Adrenal gland (tissue), 12 donors: ENCODE results near the gene SPTB. TPM values are rescaled to one million over a fixed set of nuclear protein-coding genes. Genes with fewer than 3 reads are reported as not detected.

ENCODE experiments used
- DNase-seq, 7 donors: peaks; one replicate each; pipeline ENCODE4 v3.0.0-alpha.2; 2019 to 2020
- H3K27ac ChIP-seq, 5 donors: fragments of 200-600 bp; sonication (generic) in 4 of 5; 1 replicate in 3 of 5; 2 replicates in 2 of 5; pipeline versions ENCODE4 v1.5.1 to v1.8.0; 2016 to 2020; ENCODE audit warnings: mild to moderate bottlenecking in 1 of 5
- H3K27me3 ChIP-seq: fragments of 200-600 bp; 2 replicates; pipeline ENCODE4 v1.8.0; 2021
- H3K36me3 ChIP-seq, 2 donors: fragments of 200-600 bp; replicated peaks in 1 of 2; 1 replicate in 1 of 2; 2 replicates in 1 of 2; pipeline versions ENCODE4 v1.5.1 to v1.8.0; 2018 to 2022
- H3K4me1 ChIP-seq, 2 donors: fragments of 200-600 bp; replicated peaks in 1 of 2; 1 replicate in 1 of 2; 2 replicates in 1 of 2; pipeline versions ENCODE4 v1.5.1 to v1.8.0; 2018 to 2021
- H3K4me3 ChIP-seq, 4 donors: fragments of 200-600 bp; sonication (generic) in 3 of 4; one replicate each; pipeline ENCODE4 v1.5.1; 2016 to 2018
- H3K9me3 ChIP-seq, 3 donors: fragments of 200-600 bp; sonication (generic) in 1 of 3; replicated peaks in 1 of 3; 1 replicate in 2 of 3; 2 replicates in 1 of 3; pipeline versions ENCODE4 v1.5.1 to v1.8.0; 2016 to 2021
- POLR2A ChIP-seq, 2 donors: fragments of 450-650 bp; IDR thresholded peaks; one replicate each; pipeline ENCODE4 v1.6.1; 2017; ENCODE audit warnings: antibody characterized with exemption in 2 of 2, mild to moderate bottlenecking in 2 of 2, moderate library complexity in 1 of 2
- WGBS, 4 donors: extraction: QIAGEN DNeasy Blood & Tissue Kit in 2 of 4; methylation state at CpG; one replicate each; pipeline versions ENCODE4 v1.1.5 to v1.1.7; 2013 to 2017; 5-methylcytosine and 5-hydroxymethylcytosine counted together
- intact Hi-C, 2 donors: fragments of 100-400 bp; cut with DNase I; formaldehyde crosslinking; loops; one replicate each; pipeline versions ENCODE4 v1.14.1 to v1.15.0; 2022 to 2023
- polyA plus RNA-seq, 3 donors: library from polyadenylated mRNA; stranded (reverse); fragments of 200-250 nt in 2 of 3; fragments of 350-450 nt in 1 of 3; fragmentation: Illumina TruSeq in 1 of 3; extraction: RNeasy Lipid Tissue Mini Kit (QIAGEN cat#74804) in 1 of 3; gene quantifications; one replicate each; pipeline ENCODE4 v1.2.3, GENCODE V29; 2013 to 2014
- total RNA-seq, 9 donors: library from RNA; depleted of rRNA in 4 of 9; stranded (reverse); fragments of >200 nt in 4 of 9; fragments of 120-200 nt in 1 of 9; fragmentation: NEBNext Ultra II Directional in 1 of 9; extraction: Animal tissue kit (Norgen Biotek cat#: 25700) in 1 of 9; gene quantifications; one replicate each; pipeline versions ENCODE4 v1.1.0 to v1.2.4, GENCODE V29; 2013 to 2023
- TF ChIP-seq, protein P1 (sequence below), 6 experiments: fragments of 450-650 bp in 4 of 6; fragments of 200-600 bp in 2 of 6; sonication (generic) in 1 of 6; IDR thresholded peaks; 1 replicate in 5 of 6; 2 replicates in 1 of 6; pipeline versions ENCODE4 v1.5.1 to v1.8.0; 2016 to 2021; ENCODE audit warnings: antibody characterized with exemption in 6 of 6, mild to moderate bottlenecking in 2 of 6, moderate library complexity in 1 of 6
- donor health status: healthy with polysubstance abuse.
- donor health status: Bipolar disorder and iron deficiency.
- donor health status: DM: yes; HTN: yes; CAD: no.
- donor health status: DM: no; HTN: no; CAD: no.
- donor health status: DM: no; HTN: no; CAD: no.
- donor health status: DM: yes; HTN: yes; CAD: no.

SPTB gene
- total and polyA plus RNA-seq, 12 donors, result 0.18 to 14.5 (median 1.2) TPM

DNA sequence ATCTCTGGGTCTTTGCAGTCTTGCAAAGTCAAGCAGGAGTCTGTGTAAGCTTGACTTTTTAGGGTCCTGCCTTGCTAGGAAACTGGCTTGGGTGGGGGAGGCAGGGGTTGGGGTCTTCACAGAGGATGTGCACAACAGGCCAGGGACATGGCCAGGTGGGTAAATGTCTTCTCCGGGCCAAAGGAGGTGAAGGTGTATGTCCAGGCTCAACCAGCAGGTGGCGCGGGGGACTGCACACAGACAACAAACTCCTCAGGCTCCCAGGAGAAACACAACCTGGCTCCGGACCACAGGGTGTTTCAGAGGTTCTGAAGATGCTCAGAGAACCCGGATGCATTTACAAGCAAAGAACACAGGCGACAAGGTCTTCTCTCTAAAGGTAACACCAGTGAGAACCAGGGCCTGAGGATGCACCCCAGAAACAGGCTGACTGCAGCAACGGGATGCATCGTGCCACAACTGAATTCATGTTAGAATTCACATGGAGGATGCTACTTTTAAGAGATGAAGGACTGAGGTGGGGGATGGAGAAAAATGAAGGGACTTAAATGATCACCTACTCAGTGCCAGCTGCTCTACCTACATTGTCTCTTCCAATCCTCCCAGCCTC, 119.5 kb downstream of the SPTB start:
- Histone ChIP-seq H3K4me1 (peaks cover 10 to 37% of the 10 kb centered on the region in 2 donors), H3K4me3 (no peak overlapping the region), H3K27me3 (no peaks in the 10 kb centered on the region), H3K27ac (no peak overlapping the region), H3K9me3 (no peaks in the 10 kb centered on the region), H3K36me3 (no peaks in the 10 kb centered on the region)
- WGBS, 4 donors, result 55 to 62% (median 59%) methylated on average over 7 to 8 of the region's 8 CpGs
- TF ChIP-seq POLR2A (IDR thresholded peaks at IDR 0.05), result no peak
- TF ChIP-seq, protein P1, sequence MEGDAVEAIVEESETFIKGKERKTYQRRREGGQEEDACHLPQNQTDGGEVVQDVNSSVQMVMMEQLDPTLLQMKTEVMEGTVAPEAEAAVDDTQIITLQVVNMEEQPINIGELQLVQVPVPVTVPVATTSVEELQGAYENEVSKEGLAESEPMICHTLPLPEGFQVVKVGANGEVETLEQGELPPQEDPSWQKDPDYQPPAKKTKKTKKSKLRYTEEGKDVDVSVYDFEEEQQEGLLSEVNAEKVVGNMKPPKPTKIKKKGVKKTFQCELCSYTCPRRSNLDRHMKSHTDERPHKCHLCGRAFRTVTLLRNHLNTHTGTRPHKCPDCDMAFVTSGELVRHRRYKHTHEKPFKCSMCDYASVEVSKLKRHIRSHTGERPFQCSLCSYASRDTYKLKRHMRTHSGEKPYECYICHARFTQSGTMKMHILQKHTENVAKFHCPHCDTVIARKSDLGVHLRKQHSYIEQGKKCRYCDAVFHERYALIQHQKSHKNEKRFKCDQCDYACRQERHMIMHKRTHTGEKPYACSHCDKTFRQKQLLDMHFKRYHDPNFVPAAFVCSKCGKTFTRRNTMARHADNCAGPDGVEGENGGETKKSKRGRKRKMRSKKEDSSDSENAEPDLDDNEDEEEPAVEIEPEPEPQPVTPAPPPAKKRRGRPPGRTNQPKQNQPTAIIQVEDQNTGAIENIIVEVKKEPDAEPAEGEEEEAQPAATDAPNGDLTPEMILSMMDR (IDR thresholded peaks at IDR 0.05), result peak; percentile 52 to 65 (median 63)
- peak; percentile 31 to 91 (median 68) for DNase-seq
- intact Hi-C loops, result loop anchor here (5.0 to 10.0 kb wide), 3 partner anchors 83 to 415 kb away; no protein-coding TSS in a partner anchor

DNA sequence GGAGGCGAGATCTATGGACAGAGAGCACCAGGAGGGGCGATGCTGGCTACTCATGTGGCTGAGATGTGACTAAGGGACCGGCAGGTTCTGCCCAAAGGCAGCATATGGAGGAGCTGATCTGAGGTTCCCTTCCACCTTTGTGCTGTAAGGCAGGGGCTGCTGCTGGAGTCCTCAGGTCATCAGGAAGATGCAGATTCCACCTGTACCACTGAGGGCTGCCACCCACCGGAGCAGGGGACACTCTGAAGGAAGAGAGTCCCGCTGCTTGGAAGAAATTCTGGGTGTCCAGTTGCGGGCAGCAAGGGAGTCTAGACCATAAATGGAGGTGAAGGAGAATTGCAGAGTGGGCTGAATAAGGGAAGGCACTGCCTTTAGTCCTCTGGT, 120.2 kb downstream of the SPTB start:
- H3K36me3 ChIP-seq, result no peaks in the 10 kb centered on the region
- H3K27me3 ChIP-seq, result no peaks in the 10 kb centered on the region
- no peak for DNase-seq
- H3K4me1 ChIP-seq, result peaks cover 10 to 32% of the 10 kb centered on the region in 2 donors
- WGBS, 4 donors, result 87 to 94% (median 91%) methylated on average over 3 to 6 of the region's 6 CpGs
- H3K4me3 ChIP-seq, result no peak overlapping the region
- TF ChIP-seq POLR2A (IDR thresholded peaks at IDR 0.05), result no peak
- TF ChIP-seq, protein P1 (IDR thresholded peaks at IDR 0.05), result no peak
- H3K27ac ChIP-seq, result peak overlapping the region in 2 of 5 donors; percentile 57 to 64
- intact Hi-C loops, result no loop called here
- no peaks in the 10 kb centered on the region for H3K9me3 ChIP-seq

DNA sequence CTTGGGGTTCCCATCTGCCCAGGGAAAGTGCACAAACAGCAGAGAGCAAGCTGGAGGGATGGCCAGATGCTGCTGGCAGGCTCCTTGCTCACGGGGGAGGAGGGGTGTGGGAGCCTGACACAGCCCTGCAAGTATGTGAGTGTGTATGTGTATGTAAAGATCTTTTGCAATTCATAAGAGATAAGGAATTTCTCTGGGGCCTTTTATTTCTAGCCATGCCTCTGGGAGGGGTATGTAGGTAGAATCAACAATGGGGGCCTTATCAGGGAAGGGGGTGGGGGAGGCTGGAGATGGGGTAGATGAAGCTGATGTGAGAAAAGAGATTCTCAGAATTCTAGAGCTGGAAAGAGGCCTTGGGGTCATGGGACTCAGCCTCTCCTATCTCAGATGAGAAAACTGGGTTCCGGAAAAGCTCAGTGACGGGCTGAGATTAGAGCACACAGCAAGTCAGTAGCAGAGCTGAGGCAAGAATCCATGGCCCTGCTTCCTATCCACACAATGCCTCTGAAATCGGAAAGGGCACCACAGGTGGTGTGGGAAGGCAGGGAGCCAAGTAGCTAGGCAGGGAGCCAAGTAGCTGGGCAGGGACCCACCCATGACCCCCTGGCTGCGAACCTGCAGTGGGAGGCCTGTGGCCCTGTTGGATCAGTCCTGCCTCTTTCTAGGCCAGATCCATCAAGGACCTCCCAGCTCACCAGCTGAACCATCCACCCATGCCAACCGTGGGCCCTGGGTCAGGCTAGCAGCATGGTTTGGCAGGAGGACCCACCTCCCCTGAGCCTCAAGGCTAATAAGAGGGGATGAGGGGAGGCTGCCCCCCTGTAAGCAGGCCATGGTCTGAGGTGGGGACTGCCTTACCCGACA, 120.8 kb downstream of the SPTB start:
- H3K27me3 ChIP-seq, result no peaks in the 10 kb centered on the region
- H3K4me3 ChIP-seq, result no peak overlapping the region
- 44 to 70% (median 54%) methylated on average over 4 to 7 of the region's 7 CpGs for WGBS, 4 donors
- TF ChIP-seq, protein P1 (IDR thresholded peaks at IDR 0.05), result no peak
- TF ChIP-seq POLR2A (IDR thresholded peaks at IDR 0.05), result no peak
- H3K9me3 ChIP-seq, result no peaks in the 10 kb centered on the region
- H3K27ac ChIP-seq, result peak overlapping the region in 2 of 5 donors; percentile 57 to 64
- intact Hi-C loops, result no loop called here
- no peak for DNase-seq
- H3K4me1 ChIP-seq, result peaks cover 10 to 26% of the 10 kb centered on the region in 2 donors
- H3K36me3 ChIP-seq, result no peaks in the 10 kb centered on the region

DNA sequence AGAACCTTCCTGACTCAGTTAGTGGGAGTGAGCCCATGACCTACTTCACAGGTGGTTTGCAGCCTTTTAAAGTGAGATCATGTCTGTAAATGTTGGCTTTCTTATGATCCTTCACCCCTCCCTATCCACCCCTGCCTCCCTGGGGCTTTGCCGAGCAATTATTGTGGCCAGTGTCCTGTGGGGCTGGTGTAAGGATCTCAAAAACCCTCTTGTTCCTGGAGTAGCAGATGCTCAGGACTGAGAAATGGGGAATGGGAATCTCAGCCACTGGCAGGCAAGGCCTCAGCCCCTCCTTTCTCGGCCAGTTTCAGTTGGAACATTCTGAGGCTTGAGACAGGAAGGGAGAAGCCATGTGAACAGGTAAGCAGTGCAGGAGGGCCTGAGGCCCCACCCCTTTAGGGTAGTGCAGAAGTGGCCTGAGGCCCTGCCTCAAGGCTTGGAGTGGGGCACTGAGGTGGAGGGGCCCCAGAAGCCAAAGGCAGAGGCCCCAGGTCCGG, 121.6 kb downstream of the SPTB start:
- H3K27me3 ChIP-seq, result no peaks in the 10 kb centered on the region
- WGBS, 4 donors, result 68 to 74% (median 72%) methylated on average over 3 of the region's 3 CpGs
- peaks cover 10 to 20% of the 10 kb centered on the region in 2 donors for H3K4me1 ChIP-seq
- DNase-seq, result no peak
- TF ChIP-seq, protein P1 (IDR thresholded peaks at IDR 0.05), result no peak
- TF ChIP-seq POLR2A (IDR thresholded peaks at IDR 0.05), result no peak
- H3K27ac ChIP-seq, result peak overlapping the region in 2 of 5 donors; percentile 44 to 64
- intact Hi-C loops, result no loop called here
- H3K9me3 ChIP-seq, result no peaks in the 10 kb centered on the region
- H3K36me3 ChIP-seq, result no peaks in the 10 kb centered on the region
- no peak overlapping the region for H3K4me3 ChIP-seq
